Upper lobe of left lung (tissue), 4 donors: ENCODE results near the gene RSRC1.

Source experiments
- CTCF ChIP-seq, 6 experiments: fragments of 450-650 bp in 4 of 6; fragments of 200-600 bp in 2 of 6; sonication (generic) in 2 of 6; IDR thresholded peaks; one replicate each; pipeline ENCODE4 v1.5.1; 2016 to 2019; ENCODE audit warnings: antibody characterized with exemption in 6 of 6
- EP300 ChIP-seq, 4 donors: sonication (generic); formaldehyde crosslinking; IDR thresholded peaks; one replicate each; pipeline ENCODE4 v1.5.1; 2017; ENCODE audit warnings: antibody characterized with exemption in 4 of 4, control low read depth in 2 of 4
- POLR2A ChIP-seq, 4 donors: fragments of 450-650 bp; IDR thresholded peaks; one replicate each; pipeline ENCODE4 v1.5.1; 2016 to 2017; ENCODE audit warnings: antibody characterized with exemption in 4 of 4, mild to moderate bottlenecking in 2 of 4
- POLR2AphosphoS5 ChIP-seq, 2 donors: sonication (generic); formaldehyde crosslinking; IDR thresholded peaks; one replicate each; pipeline ENCODE4 v1.5.1; 2017; ENCODE audit warnings: antibody characterized with exemption in 2 of 2

- TF ChIP-seq CTCF (IDR thresholded peaks at IDR 0.05) (no peak), EP300 (IDR thresholded peaks at IDR 0.05) (no peak), POLR2A (IDR thresholded peaks at IDR 0.05) (no peak), POLR2AphosphoS5 (IDR thresholded peaks at IDR 0.05) (no peak)
Observed at GRCh38 chr3:158407844-158408517, 298.1 kb downstream of the RSRC1 start.
